K562 (cell line): Measurements from ENCODE around the gene ATP6V1F. TPM values are rescaled to one million over a fixed set of nuclear protein-coding genes. Genes with fewer than 3 reads are reported as not detected.

ENCODE experiments used
- ARHGAP35 ChIP-seq: fragments of 450-650 bp; IDR thresholded peaks from 2 replicates; pipeline ENCODE4 v1.6.1; 2018; ENCODE audit not compliant: partially characterized antibody
- ATF3 ChIP-seq, 2 experiments: fragments of 450-650 bp in 1 of 2; sonication (generic) in 1 of 2; formaldehyde crosslinking in 1 of 2; IDR thresholded peaks in 1 of 2; conservative IDR thresholded peaks in 1 of 2; 2 replicates each; pipeline versions ENCODE4 v1.6.1 to v1.8.1; 2016 to 2023; ENCODE audit warnings: mild to moderate bottlenecking in 2 of 2, moderate library complexity in 2 of 2, inconsistent platforms in 1 of 2, missing genetic modification reagents in 1 of 2
- SMARCE1 ChIP-seq: fragments of 450-650 bp; IDR thresholded peaks from 2 replicates; pipeline ENCODE4 v1.7.1; 2016; ENCODE audit warnings: mild to moderate bottlenecking
- TSC22D4 ChIP-seq: fragments of 450-650 bp; IDR thresholded peaks from 2 replicates; pipeline ENCODE4 v1.6.1; 2016; ENCODE audit warnings: missing genetic modification characterization, missing biosample characterization, control low read depth
- ZBTB7A ChIP-seq: IDR thresholded peaks from 2 replicates; pipeline ENCODE4 v1.6.1; 2011; ENCODE audit warnings: low read depth, mild to moderate bottlenecking, low read length, moderate library complexity, borderline replicate concordance; ENCODE audit not compliant: control insufficient read depth
- ZNF57 ChIP-seq: fragments of 450-650 bp; formaldehyde crosslinking; IDR thresholded peaks from 2 replicates; pipeline ENCODE4 v1.4.0; 2020; ENCODE audit warnings: mild to moderate bottlenecking, moderate library complexity
- polyA plus RNA-seq, 8 experiments: library from polyadenylated mRNA; depleted of rRNA in 4 of 8; stranded (reverse) in 5 of 8; unstranded in 3 of 8; fragments of >200 nt; fragmentation: Nextera tagmentation in 2 of 8; fragmentation: Illumina TruSeq in 1 of 8; extraction: Ambion mirVana in 2 of 8; extraction: Trizol in 1 of 8; gene quantifications; 2 replicates each; pipeline versions ENCODE4 v1.2.1 to v1.2.3, GENCODE V29; 2011 to 2014; ENCODE audit warnings: inconsistent platforms in 1 of 8, missing spikeins in 1 of 8
- total RNA-seq, 7 experiments: library from RNA; depleted of rRNA in 6 of 7; stranded (reverse); fragments of >200 nt in 6 of 7; fragmentation: Illumina TruSeq in 2 of 7; extraction: Trizol in 2 of 7; gene quantifications; 2 replicates each; pipeline versions ENCODE4 v1.2.1 to v1.2.3, GENCODE V29; 2011 to 2021; ENCODE audit warnings: low replicate concordance in 1 of 7
- TF ChIP-seq, protein P1 (sequence below): fragments of 450-650 bp; IDR thresholded peaks from 2 replicates; pipeline ENCODE4 v1.7.1; 2018; ENCODE audit warnings: mild to moderate bottlenecking, low read depth; ENCODE audit not compliant: partially characterized antibody

The ATP6V1F gene
- total and polyA plus RNA-seq, 9 of the 15 experiments (the other 6 are each of a cell fraction or from before 2014, with no cell fraction given), result 206 to 1,123 (median 542) TPM

- TF ChIP-seq ZNF57 (CRISPR knock-in tag), result peak; percentile 54; the same call in 1 of the 2 replicates
- TF ChIP-seq, protein P1, sequence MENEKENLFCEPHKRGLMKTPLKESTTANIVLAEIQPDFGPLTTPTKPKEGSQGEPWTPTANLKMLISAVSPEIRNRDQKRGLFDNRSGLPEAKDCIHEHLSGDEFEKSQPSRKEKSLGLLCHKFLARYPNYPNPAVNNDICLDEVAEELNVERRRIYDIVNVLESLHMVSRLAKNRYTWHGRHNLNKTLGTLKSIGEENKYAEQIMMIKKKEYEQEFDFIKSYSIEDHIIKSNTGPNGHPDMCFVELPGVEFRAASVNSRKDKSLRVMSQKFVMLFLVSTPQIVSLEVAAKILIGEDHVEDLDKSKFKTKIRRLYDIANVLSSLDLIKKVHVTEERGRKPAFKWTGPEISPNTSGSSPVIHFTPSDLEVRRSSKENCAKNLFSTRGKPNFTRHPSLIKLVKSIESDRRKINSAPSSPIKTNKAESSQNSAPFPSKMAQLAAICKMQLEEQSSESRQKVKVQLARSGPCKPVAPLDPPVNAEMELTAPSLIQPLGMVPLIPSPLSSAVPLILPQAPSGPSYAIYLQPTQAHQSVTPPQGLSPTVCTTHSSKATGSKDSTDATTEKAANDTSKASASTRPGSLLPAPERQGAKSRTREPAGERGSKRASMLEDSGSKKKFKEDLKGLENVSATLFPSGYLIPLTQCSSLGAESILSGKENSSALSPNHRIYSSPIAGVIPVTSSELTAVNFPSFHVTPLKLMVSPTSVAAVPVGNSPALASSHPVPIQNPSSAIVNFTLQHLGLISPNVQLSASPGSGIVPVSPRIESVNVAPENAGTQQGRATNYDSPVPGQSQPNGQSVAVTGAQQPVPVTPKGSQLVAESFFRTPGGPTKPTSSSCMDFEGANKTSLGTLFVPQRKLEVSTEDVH, result peak; percentile 24
- no peak for TF ChIP-seq ATF3 (IDR thresholded peaks at IDR 0.05)
- 0 out of 2 replicates have a peak, but pooled peaks have one; percentile 24 for TF ChIP-seq ATF3 (CRISPR knock-in tag; conservative IDR thresholded peaks at IDR 0.05)
- TF ChIP-seq TSC22D4, result no peak
- TF ChIP-seq ARHGAP35, result peak; percentile 41
- TF ChIP-seq SMARCE1, result no peak
- peak; percentile 98 for TF ChIP-seq ZBTB7A
Measured at GRCh38 chr7:128831178-128831993, 31.3 kb upstream of the ATP6V1F start (continued).
